Stomach (tissue), 4 donors: ENCODE data around the gene LRP1B.

ENCODE experiments used
- CTCF ChIP-seq, 7 experiments: fragments of 450-650 bp in 4 of 7; fragments of 200-600 bp in 3 of 7; sonication (generic) in 3 of 7; IDR thresholded peaks; one replicate each; pipeline ENCODE4 v1.5.1; 2016 to 2019; ENCODE audit warnings: antibody characterized with exemption in 7 of 7, control low read depth in 2 of 7, mild to moderate bottlenecking in 1 of 7
- POLR2A ChIP-seq, 4 donors: fragments of 450-650 bp; IDR thresholded peaks; one replicate each; pipeline ENCODE4 v1.6.1; 2016; ENCODE audit warnings: antibody characterized with exemption in 4 of 4, control low read depth in 2 of 4, mild to moderate bottlenecking in 1 of 4, moderate library complexity in 1 of 4
- POLR2AphosphoS5 ChIP-seq, 3 donors: sonication (generic); formaldehyde crosslinking; IDR thresholded peaks; one replicate each; pipeline ENCODE4 v1.6.1; 2016; ENCODE audit warnings: antibody characterized with exemption in 3 of 3

GRCh38 chr2:140246058-140246457 is 1884.8 kb downstream of the LRP1B start:
- TF ChIP-seq CTCF (IDR thresholded peaks at IDR 0.05) (no peak), POLR2A (IDR thresholded peaks at IDR 0.05) (no peak), POLR2AphosphoS5 (IDR thresholded peaks at IDR 0.05) (no peak)
